GM12874 (cell line): ENCODE results near the gene EGFR.

Source experiments
- TF ChIP-seq, protein P1 (sequence below): IDR thresholded peaks from 2 replicates; pipeline ENCODE4 v1.5.1; 2011; ENCODE audit warnings: low read depth, mild to moderate bottlenecking, control low read depth, low read length, moderate library complexity; ENCODE audit not compliant: insufficient read depth

Gene EGFR

DNA sequence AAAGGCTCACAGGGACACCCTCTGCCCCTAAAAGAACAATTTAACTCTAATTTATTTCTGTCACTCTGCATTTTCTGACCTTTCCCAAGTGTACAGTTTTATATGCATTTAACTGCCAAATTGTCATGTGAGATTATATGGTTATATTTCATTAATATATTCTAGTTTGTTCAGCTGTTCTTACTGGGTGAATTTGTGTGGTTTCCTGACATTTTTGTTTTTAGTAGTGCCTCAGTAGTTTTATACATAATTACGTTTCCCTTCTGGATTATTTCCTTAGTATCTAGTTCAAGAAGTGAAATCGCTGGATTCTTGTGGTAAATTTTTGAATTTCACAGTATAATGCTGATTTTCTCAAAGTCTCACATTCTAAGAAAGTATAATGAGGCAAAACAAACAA lies 41.3 kb downstream of the EGFR start:
- TF ChIP-seq, protein P1, sequence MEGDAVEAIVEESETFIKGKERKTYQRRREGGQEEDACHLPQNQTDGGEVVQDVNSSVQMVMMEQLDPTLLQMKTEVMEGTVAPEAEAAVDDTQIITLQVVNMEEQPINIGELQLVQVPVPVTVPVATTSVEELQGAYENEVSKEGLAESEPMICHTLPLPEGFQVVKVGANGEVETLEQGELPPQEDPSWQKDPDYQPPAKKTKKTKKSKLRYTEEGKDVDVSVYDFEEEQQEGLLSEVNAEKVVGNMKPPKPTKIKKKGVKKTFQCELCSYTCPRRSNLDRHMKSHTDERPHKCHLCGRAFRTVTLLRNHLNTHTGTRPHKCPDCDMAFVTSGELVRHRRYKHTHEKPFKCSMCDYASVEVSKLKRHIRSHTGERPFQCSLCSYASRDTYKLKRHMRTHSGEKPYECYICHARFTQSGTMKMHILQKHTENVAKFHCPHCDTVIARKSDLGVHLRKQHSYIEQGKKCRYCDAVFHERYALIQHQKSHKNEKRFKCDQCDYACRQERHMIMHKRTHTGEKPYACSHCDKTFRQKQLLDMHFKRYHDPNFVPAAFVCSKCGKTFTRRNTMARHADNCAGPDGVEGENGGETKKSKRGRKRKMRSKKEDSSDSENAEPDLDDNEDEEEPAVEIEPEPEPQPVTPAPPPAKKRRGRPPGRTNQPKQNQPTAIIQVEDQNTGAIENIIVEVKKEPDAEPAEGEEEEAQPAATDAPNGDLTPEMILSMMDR: no peak

DNA sequence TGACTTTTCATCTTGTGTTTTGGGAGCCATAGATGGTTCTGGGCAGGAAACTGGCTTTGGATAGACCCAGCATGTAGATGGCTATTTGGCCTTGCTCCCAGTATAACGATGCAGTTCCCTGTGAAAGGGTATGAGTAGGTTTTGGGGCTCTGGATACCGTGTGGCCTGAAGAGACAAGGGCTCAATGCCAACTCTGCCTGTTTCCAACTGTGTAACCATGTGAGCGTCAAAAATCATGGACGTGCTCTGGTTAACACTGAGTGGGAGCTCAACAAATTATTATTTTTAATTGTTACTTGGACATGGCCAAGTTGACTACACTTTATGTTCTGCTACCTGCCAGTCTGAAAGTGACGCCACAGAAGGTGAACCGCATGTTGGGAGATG lies 41.8 kb downstream of the EGFR start:
- TF ChIP-seq, protein P1: no peak

DNA sequence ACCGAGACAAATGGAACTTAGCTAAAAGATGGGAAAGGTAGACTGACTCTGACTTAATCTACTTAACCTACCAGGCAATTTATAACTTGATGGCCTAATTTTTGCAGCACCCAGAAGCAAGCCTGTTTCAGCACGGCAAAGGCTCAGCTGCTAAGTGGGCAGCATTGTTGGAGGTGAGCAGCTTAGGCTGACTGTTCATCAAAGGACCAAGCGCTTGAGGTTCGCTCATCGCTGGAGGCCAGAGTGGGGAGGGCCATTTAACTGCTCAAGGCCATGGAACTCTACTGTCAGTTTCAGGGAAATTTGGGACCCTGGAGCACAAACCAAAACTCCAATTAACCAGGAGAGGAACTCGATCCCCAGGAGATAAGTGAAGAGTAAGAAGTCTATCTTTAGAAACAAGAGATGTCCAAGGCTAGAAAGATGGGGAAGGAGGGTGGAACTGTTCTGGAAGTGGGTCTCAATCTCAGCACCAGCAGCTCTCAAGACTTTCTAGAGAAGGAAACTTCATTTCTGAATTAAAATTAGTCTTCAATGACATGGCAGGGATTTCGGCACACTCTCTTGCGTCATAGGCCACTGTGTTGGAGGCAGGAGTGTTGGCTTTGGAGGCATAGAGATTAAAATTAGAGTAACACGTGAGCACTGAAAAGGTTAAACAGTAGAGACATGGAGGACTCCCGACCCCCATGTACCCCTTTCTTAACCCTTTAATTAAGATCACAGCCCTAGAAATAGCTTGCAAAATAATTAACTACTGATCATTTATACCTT lies 43.1 kb downstream of the EGFR start:
- TF ChIP-seq, protein P1: no peak

DNA sequence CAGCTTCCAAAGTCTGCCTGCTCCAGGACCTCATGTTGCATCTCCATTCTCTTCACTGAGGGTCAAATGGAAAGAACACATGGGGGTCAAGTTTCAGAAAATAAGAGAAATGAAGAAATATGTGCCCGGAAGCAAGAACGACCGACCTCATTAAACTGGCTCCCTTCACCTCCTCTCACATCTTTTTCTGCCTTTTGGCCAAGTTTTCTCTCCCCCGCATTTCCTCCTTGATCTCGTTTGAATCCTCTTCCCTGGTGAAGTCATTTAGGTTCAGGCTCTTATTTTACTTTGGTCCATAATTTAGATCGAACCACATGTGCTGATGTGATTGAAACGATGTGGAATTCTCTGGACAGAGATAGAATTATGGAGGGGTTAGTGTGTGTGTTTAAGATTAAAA lies 44.2 kb downstream of the EGFR start:
- TF ChIP-seq, protein P1: no peak

DNA sequence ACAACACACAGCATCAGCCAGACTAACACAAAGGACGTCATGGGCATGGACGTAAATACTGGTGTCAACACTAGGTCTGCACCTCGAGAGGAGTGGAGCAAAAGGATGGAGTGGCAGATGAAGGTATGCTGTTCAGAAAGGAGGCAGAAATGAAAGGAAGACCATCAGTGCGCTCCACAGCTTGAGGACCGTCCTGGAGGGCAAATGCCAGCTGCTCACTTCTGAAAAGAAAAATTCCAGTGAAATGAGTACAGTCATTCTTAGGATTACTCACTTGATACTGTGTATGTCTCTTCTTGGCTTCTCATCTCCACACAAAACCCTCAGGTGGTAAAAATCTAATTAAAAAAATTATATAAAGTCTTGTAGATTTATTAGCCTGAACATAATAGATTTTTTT lies 44.8 kb downstream of the EGFR start:
- TF ChIP-seq, protein P1: no peak

DNA sequence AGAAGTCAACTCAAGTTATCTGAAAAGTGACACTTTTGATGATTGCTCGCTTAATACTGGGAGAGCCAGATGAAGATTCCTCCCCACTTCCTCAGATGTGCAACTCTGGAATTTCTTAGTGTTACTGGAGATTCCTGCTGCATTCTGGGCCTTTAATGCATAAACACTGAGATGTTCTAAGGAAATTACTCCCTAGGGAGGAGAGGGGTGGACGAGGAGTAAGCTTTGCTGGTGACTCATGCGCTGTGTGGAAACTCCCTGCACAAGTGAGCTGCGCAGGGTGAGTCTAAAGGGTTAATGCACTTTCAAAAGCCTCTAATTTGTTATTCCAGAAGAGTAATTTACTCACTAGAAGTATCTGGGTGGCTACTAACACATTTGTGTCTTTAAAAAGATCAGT lies 46.3 kb downstream of the EGFR start:
- TF ChIP-seq, protein P1: no peak

DNA sequence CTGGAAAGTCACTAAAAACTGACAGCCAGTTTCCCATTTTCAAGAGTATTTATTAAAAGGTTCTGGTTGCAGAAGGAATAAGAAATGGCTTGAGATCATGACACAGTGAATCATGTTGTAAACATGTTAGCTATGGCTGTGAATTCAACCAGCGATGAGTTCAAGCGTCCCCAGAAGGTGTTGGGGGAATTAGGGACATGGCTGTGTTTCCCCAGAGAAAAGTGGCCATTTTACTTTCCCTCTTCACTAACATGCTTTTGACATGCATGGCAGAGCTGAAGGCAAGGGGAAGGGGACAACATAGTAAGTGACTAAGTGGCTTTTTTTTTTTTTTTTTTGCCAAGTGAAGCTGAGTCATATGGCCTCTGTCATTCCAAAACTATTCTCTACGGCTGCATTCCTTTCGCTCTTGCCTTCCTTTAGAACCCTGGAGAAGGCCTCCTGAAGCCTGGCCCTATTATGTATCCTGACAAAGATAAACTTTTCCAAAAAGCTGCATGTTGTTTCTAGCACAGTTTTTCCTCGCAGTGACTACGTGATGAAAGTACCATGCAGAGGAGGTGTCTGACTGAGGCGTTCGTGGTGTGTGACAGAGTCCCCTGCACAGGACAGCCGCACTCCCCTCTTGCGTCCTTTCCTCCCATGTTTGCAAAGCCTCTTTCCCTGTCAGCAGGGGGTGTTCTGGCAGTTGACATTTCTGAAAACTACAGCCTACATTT lies 46.9 kb downstream of the EGFR start:
- TF ChIP-seq, protein P1: no peak
